Measurements from ENCODE around the gene GTPBP10. TPM values are rescaled to one million over a fixed set of nuclear protein-coding genes. Genes with fewer than 3 reads are reported as not detected.

GTPBP10 gene
- total and polyA plus RNA-seq, 9 of the 15 experiments (the other 6 are each of a cell fraction or from before 2014, with no cell fraction given) = 34.6 to 89.8 (median 76.4) TPM

GRCh38 chr7:90346336-90347125 is at the start of gene GTPBP10 (continued):
- TF ChIP-seq CTCFL (IDR thresholded peaks at IDR 0.05; ENCODE audit: borderline replicate concordance, insufficient read depth, low read depth, low read length, poor library complexity, severe bottlenecking) (peak; percentile 67), SIN3A (IDR thresholded peaks at IDR 0.05; ENCODE audit: borderline replicate concordance in 2 of 2, control insufficient read depth in 1 of 2, low read depth in 2 of 2, low read length in 2 of 2) (peak; percentile 86 to 93), SPI1 (IDR thresholded peaks at IDR 0.05; ENCODE audit: borderline replicate concordance, low read depth, low read length) (peak; percentile 53; the same call in 1 of the 2 replicates), ATF4 (CRISPR knock-in tag; IDR thresholded peaks at IDR 0.05) (peak; percentile 46; the same call in 1 of the 2 replicates), RBM17 (IDR thresholded peaks at IDR 0.05; ENCODE audit: borderline replicate concordance, low read depth, low read length) (no peak), E2F3 (CRISPR knock-in tag; IDR thresholded peaks at IDR 0.05) (peak; percentile 67; the same call in 1 of the 2 replicates), ZBTB5 (IDR thresholded peaks at IDR 0.05) (no peak), GTF2B (IDR thresholded peaks at IDR 0.05; ENCODE audit: extremely low read depth, insufficient read length) (peak; percentile 37), ZNF354B (CRISPR knock-in tag; IDR thresholded peaks at IDR 0.05) (no peak), MBD2 (IDR thresholded peaks at IDR 0.05; ENCODE audit: borderline replicate concordance, low read depth) (peak; percentile 71; the same call in 1 of the 2 replicates), ZBTB43 (CRISPR knock-in tag; IDR thresholded peaks at IDR 0.05) (peak; percentile 49; the same call in 1 of the 2 replicates), ASH1L (IDR thresholded peaks at IDR 0.05; ENCODE audit: borderline replicate concordance, low read depth, partially characterized antibody) (peak; percentile 67), HDAC8 (tag; IDR thresholded peaks at IDR 0.05) (no peak), ZNF212 (CRISPR knock-in tag; IDR thresholded peaks at IDR 0.05) (no peak), BCL6 (CRISPR knock-in tag; IDR thresholded peaks at IDR 0.05) (no peak), NCOA4 (IDR thresholded peaks at IDR 0.05; ENCODE audit: partially characterized antibody) (no peak), KLF16 (IDR thresholded peaks at IDR 0.05) (no peak; the same call in 1 of the 2 replicates), VEZF1 (CRISPR knock-in tag; IDR thresholded peaks at IDR 0.05) (peak; percentile 69)
